Breast epithelium (tissue), 3 donors: Measurements from ENCODE around the gene SLC41A3.

ENCODE experiments used
- POLR2A ChIP-seq: fragments of 450-650 bp; IDR thresholded peaks from one replicate; pipeline ENCODE4 v1.6.1; 2016; ENCODE audit warnings: antibody characterized with exemption, mild to moderate bottlenecking, moderate library complexity
- TF ChIP-seq, protein P1 (sequence below), 3 donors: fragments of 450-650 bp; IDR thresholded peaks; one replicate each; pipeline ENCODE4 v1.5.1; 2016 to 2017; ENCODE audit warnings: antibody characterized with exemption in 3 of 3, mild to moderate bottlenecking in 3 of 3, moderate library complexity in 3 of 3

DNA sequence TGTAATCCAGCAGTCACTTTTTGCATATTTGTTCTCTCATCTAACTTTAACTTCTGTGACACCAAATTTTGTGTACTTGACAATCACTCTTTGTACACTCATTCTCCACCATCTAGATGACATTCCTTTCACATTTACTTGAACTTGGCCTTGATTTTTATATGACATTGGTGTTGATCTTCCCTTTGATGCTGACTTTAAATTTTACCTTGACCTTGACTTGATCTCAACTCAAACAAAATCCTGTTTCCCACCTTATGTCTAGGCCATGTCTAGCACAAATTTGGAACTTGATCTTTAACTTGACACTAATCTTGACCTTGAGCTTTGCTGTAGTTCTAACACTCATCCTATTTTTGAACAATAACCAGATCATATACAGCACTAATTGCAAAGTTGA, 81.7 kb downstream of the SLC41A3 start:
- TF ChIP-seq, protein P1, sequence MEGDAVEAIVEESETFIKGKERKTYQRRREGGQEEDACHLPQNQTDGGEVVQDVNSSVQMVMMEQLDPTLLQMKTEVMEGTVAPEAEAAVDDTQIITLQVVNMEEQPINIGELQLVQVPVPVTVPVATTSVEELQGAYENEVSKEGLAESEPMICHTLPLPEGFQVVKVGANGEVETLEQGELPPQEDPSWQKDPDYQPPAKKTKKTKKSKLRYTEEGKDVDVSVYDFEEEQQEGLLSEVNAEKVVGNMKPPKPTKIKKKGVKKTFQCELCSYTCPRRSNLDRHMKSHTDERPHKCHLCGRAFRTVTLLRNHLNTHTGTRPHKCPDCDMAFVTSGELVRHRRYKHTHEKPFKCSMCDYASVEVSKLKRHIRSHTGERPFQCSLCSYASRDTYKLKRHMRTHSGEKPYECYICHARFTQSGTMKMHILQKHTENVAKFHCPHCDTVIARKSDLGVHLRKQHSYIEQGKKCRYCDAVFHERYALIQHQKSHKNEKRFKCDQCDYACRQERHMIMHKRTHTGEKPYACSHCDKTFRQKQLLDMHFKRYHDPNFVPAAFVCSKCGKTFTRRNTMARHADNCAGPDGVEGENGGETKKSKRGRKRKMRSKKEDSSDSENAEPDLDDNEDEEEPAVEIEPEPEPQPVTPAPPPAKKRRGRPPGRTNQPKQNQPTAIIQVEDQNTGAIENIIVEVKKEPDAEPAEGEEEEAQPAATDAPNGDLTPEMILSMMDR (IDR thresholded peaks at IDR 0.05): no peak
- no peak for TF ChIP-seq POLR2A
